Activated naive CD8-positive, alpha-beta T cell treated with anti-CD3 and anti-CD28 coated beads for 36 hours (primary cell): Measurements from ENCODE around the gene COA6. TPM values are rescaled to one million over a fixed set of nuclear protein-coding genes. Genes with fewer than 3 reads are reported as not detected.
A peak's percentile ranks its signal among the peaks of the same experiment; 100 is the strongest.

ENCODE experiments used
- DNase-seq: peaks from one replicate; pipeline ENCODE4 v3.0.0; 2021
- H3K27ac Mint-ChIP-seq: one replicate; pipeline ENCODE4 v1.8.0; 2022; ENCODE audit warnings: mild to moderate bottlenecking, moderate library complexity, mixed read lengths
- H3K27me3 Mint-ChIP-seq: one replicate; pipeline ENCODE4 v1.8.0; 2022; ENCODE audit warnings: mild to moderate bottlenecking, mixed read lengths
- H3K36me3 Mint-ChIP-seq: one replicate; pipeline ENCODE4 v1.8.0; 2021; ENCODE audit warnings: mild to moderate bottlenecking, mixed read lengths
- H3K4me1 Mint-ChIP-seq: one replicate; pipeline ENCODE4 v1.8.0; 2021; ENCODE audit warnings: mixed read lengths
- H3K4me3 Mint-ChIP-seq: one replicate; pipeline ENCODE4 v1.8.0; 2022; ENCODE audit warnings: mild to moderate bottlenecking, moderate library complexity, mixed read lengths
- H3K9me3 Mint-ChIP-seq: one replicate; pipeline ENCODE4 v1.8.0; 2022; ENCODE audit warnings: mixed read lengths
- total RNA-seq, 2 experiments: library from RNA; stranded (reverse); gene quantifications; one replicate each; pipeline ENCODE4 v1.2.3, GENCODE V29; 2021

COA6 gene
- total RNA-seq: 10 to 100 TPM; 60.0 to 63.7 TPM

GRCh38 chr1:234373064-234373958, at the start of gene COA6:
Gene COA6, plus strand, starts transcription at chr1:234373456. Its CDS starts 11 bp downstream, at chr1:234373467.
- Mint-ChIP-seq H3K4me3 (peak within 1 kb of the TSS; percentile 96), H3K36me3 (peaks cover 35% of the 10 kb centered on the region)

GRCh38 chr1:234324821-234325220, 48.4 kb upstream of the COA6 start:
- Mint-ChIP-seq H3K36me3 (no peaks in the 10 kb centered on the region), H3K4me3 (no peak overlapping the region), H3K27me3 (peaks cover 19% of the 10 kb centered on the region), H3K27ac (no peak overlapping the region), H3K4me1 (peaks cover 20% of the 10 kb centered on the region), H3K9me3 (no peaks in the 10 kb centered on the region)
- DNase-seq: no peak

More at GRCh38 chr1:234373064-234373958, at the start of gene COA6:
- H3K9me3 Mint-ChIP-seq: no peaks in the 10 kb centered on the region
- peak within 1 kb of the TSS; percentile 99 for H3K27ac Mint-ChIP-seq
- peak; percentile 89 for DNase-seq
- H3K27me3 Mint-ChIP-seq: no peaks in the 10 kb centered on the region
- peaks cover 42% of the 10 kb centered on the region for H3K4me1 Mint-ChIP-seq

GRCh38 chr1:234325878-234326496, 47.3 kb upstream of the COA6 start:
- peaks cover 20% of the 10 kb centered on the region for H3K4me1 Mint-ChIP-seq
- DNase-seq: no peak
- H3K27ac Mint-ChIP-seq: peak overlapping the region; percentile 81
- peak overlapping the region; percentile 77 for H3K4me3 Mint-ChIP-seq
- H3K9me3 Mint-ChIP-seq: no peaks in the 10 kb centered on the region
- H3K27me3 Mint-ChIP-seq: peaks cover 22% of the 10 kb centered on the region
- H3K36me3 Mint-ChIP-seq: no peaks in the 10 kb centered on the region

GRCh38 chr1:234326497-234327366, 46.5 kb upstream of the COA6 start:
- peaks cover 17% of the 10 kb centered on the region for H3K4me1 Mint-ChIP-seq
- H3K9me3 Mint-ChIP-seq: no peaks in the 10 kb centered on the region
- peak overlapping the region; percentile 77 for H3K4me3 Mint-ChIP-seq
- peak; percentile 67 for DNase-seq
- no peaks in the 10 kb centered on the region for H3K36me3 Mint-ChIP-seq
- peaks cover 28% of the 10 kb centered on the region for H3K27me3 Mint-ChIP-seq
- peak overlapping the region; percentile 81 for H3K27ac Mint-ChIP-seq

- Mint-ChIP-seq H3K27ac (no peak overlapping the region), H3K4me3 (no peak overlapping the region), H3K27me3 (peaks cover 32% of the 10 kb centered on the region)
Measured at GRCh38 chr1:234327577-234328164, 45.6 kb upstream of the COA6 start.

GRCh38 chr1:234330843-234331215, 42.4 kb upstream of the COA6 start:
- Mint-ChIP-seq H3K4me3 (no peak overlapping the region), H3K27me3 (peaks cover 18% of the 10 kb centered on the region), H3K4me1 (peaks cover 11% of the 10 kb centered on the region), H3K27ac (no peak overlapping the region), H3K9me3 (peaks cover under 1% of the 10 kb centered on the region), H3K36me3 (no peaks in the 10 kb centered on the region)
- no peak for DNase-seq

More at GRCh38 chr1:234327577-234328164, 45.6 kb upstream of the COA6 start:
- no peak for DNase-seq
- Mint-ChIP-seq H3K9me3 (no peaks in the 10 kb centered on the region), H3K4me1 (peaks cover 17% of the 10 kb centered on the region), H3K36me3 (no peaks in the 10 kb centered on the region)

- peaks cover 17% of the 10 kb centered on the region for H3K27me3 Mint-ChIP-seq
Measured at GRCh38 chr1:234331507-234331906, 41.7 kb upstream of the COA6 start.

GRCh38 chr1:234336359-234336758, 36.9 kb upstream of the COA6 start:
- H3K36me3 Mint-ChIP-seq: peaks cover 3% of the 10 kb centered on the region
- no peaks in the 10 kb centered on the region for H3K4me1 Mint-ChIP-seq
- DNase-seq: no peak
- no peak overlapping the region for H3K4me3 Mint-ChIP-seq
- H3K9me3 Mint-ChIP-seq: peaks cover 30% of the 10 kb centered on the region
- H3K27me3 Mint-ChIP-seq: peaks cover 14% of the 10 kb centered on the region
- no peak overlapping the region for H3K27ac Mint-ChIP-seq

More at GRCh38 chr1:234331507-234331906, 41.7 kb upstream of the COA6 start:
- Mint-ChIP-seq H3K27ac (no peak overlapping the region), H3K4me3 (no peak overlapping the region), H3K9me3 (peaks cover 6% of the 10 kb centered on the region), H3K4me1 (peaks cover 5% of the 10 kb centered on the region), H3K36me3 (peaks cover 2% of the 10 kb centered on the region)
- DNase-seq: no peak

- peaks cover 3% of the 10 kb centered on the region for H3K36me3 Mint-ChIP-seq
- no peak overlapping the region for H3K4me3 Mint-ChIP-seq
- peaks cover 6% of the 10 kb centered on the region for H3K27me3 Mint-ChIP-seq
- H3K27ac Mint-ChIP-seq: no peak overlapping the region
- no peak for DNase-seq
- peaks cover 30% of the 10 kb centered on the region for H3K9me3 Mint-ChIP-seq
- H3K4me1 Mint-ChIP-seq: no peaks in the 10 kb centered on the region
Measured at GRCh38 chr1:234337233-234337632, 36.0 kb upstream of the COA6 start.

GRCh38 chr1:234340528-234340927, 32.7 kb upstream of the COA6 start:
- no peak overlapping the region for H3K27ac Mint-ChIP-seq
- peaks cover 30% of the 10 kb centered on the region for H3K9me3 Mint-ChIP-seq

GRCh38 chr1:234342774-234343173, 30.5 kb upstream of the COA6 start:
- no peaks in the 10 kb centered on the region for H3K36me3 Mint-ChIP-seq
- peaks cover 17% of the 10 kb centered on the region for H3K9me3 Mint-ChIP-seq
- no peak overlapping the region for H3K27ac Mint-ChIP-seq
- no peak overlapping the region for H3K4me3 Mint-ChIP-seq
- no peak for DNase-seq
- no peaks in the 10 kb centered on the region for H3K27me3 Mint-ChIP-seq
- H3K4me1 Mint-ChIP-seq: no peaks in the 10 kb centered on the region

More at GRCh38 chr1:234340528-234340927, 32.7 kb upstream of the COA6 start:
- peaks cover 3% of the 10 kb centered on the region for H3K36me3 Mint-ChIP-seq
- no peaks in the 10 kb centered on the region for H3K4me1 Mint-ChIP-seq
- peaks cover 6% of the 10 kb centered on the region for H3K27me3 Mint-ChIP-seq
- DNase-seq: no peak
- no peak overlapping the region for H3K4me3 Mint-ChIP-seq

- no peaks in the 10 kb centered on the region for H3K36me3 Mint-ChIP-seq
- no peak for DNase-seq
- no peaks in the 10 kb centered on the region for H3K4me1 Mint-ChIP-seq
- H3K9me3 Mint-ChIP-seq: peaks cover 5% of the 10 kb centered on the region
- H3K27ac Mint-ChIP-seq: no peak overlapping the region
- H3K27me3 Mint-ChIP-seq: peaks cover 8% of the 10 kb centered on the region
- no peak overlapping the region for H3K4me3 Mint-ChIP-seq
Measured at GRCh38 chr1:234345237-234345636, 28.0 kb upstream of the COA6 start.

- Mint-ChIP-seq H3K27me3 (peaks cover 13% of the 10 kb centered on the region), H3K4me3 (no peak overlapping the region), H3K9me3 (no peaks in the 10 kb centered on the region), H3K36me3 (no peaks in the 10 kb centered on the region), H3K4me1 (no peaks in the 10 kb centered on the region), H3K27ac (no peak overlapping the region)
- DNase-seq: no peak
Measured at GRCh38 chr1:234348964-234349363, 24.3 kb upstream of the COA6 start.

GRCh38 chr1:234355782-234356510, 17.3 kb upstream of the COA6 start:
- Mint-ChIP-seq H3K27me3 (peaks cover 9% of the 10 kb centered on the region), H3K27ac (peak overlapping the region; percentile 90), H3K4me1 (peaks cover 20% of the 10 kb centered on the region), H3K4me3 (peak overlapping the region; percentile 87), H3K9me3 (no peaks in the 10 kb centered on the region), H3K36me3 (peaks cover 12% of the 10 kb centered on the region)
- DNase-seq: no peak
